ENCODE data around the gene SFT2D1. TPM values are rescaled to one million over a fixed set of nuclear protein-coding genes. Genes with fewer than 3 reads are reported as not detected.
"Not testable (repeated sequence)": the region's sequence is repeated elsewhere in the genome, so short reads cannot be mapped to it uniquely, and the experiment has no call there.

SFT2D1 gene
- total RNA-seq, 2 donors from 2014 or later = 65.0 to 73.3 TPM

GRCh38 chr6:166386111-166386510 lies 43.8 kb upstream of the SFT2D1 start:
- no peaks in the 10 kb centered on the region for H3K9me3 ChIP-seq
- TF ChIP-seq, protein P1, sequence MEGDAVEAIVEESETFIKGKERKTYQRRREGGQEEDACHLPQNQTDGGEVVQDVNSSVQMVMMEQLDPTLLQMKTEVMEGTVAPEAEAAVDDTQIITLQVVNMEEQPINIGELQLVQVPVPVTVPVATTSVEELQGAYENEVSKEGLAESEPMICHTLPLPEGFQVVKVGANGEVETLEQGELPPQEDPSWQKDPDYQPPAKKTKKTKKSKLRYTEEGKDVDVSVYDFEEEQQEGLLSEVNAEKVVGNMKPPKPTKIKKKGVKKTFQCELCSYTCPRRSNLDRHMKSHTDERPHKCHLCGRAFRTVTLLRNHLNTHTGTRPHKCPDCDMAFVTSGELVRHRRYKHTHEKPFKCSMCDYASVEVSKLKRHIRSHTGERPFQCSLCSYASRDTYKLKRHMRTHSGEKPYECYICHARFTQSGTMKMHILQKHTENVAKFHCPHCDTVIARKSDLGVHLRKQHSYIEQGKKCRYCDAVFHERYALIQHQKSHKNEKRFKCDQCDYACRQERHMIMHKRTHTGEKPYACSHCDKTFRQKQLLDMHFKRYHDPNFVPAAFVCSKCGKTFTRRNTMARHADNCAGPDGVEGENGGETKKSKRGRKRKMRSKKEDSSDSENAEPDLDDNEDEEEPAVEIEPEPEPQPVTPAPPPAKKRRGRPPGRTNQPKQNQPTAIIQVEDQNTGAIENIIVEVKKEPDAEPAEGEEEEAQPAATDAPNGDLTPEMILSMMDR (IDR thresholded peaks at IDR 0.05) = no peak
- H3K27me3 ChIP-seq = no peaks in the 10 kb centered on the region
- no peaks in the 10 kb centered on the region for H3K36me3 ChIP-seq
- peaks cover 3% of the 10 kb centered on the region for H3K4me1 ChIP-seq
- DNase-seq = no peak
- no peak overlapping the region for H3K9ac ChIP-seq (ENCODE audit: low read depth in 2 of 2, low read length in 2 of 2)
- no peak overlapping the region for H3K27ac ChIP-seq
- intact Hi-C loops (cut with DNase I) = no loop called here
- H3K4me3 ChIP-seq = no peak overlapping the region

DNA sequence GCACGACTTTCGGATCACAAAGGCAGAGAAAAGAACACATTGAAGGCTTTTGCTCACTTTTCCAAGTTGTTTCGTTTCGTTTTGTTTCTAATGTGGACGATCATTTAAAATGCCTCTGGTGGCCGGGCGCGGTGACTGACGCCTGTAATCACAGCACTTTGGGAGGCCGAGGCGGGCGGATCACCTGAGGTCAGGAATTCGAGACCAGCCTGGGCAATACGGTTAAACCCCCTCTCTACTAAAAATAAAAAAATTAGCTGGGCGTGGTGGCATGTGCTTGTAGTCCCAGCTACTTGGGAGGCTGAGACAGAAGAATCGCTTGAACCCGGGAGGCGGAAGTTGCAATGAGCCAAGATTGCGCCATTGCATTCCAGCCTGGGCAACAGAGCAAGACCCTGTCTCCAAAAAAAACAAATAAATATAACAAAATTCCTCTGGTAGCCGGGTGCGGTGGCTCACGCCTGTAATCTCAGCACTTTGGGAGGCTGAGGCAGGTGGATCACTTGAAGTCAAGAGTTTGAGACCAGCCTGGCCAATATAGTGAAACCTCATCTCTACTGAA lies 41.5 kb upstream of the SFT2D1 start:
- Histone ChIP-seq H3K27ac (peak overlapping the region; percentile 98), H3K4me3 (peak overlapping the region; percentile 95), H3K9ac (ENCODE audit: low read depth in 2 of 2, low read length in 2 of 2) (peak overlapping the region; percentile 78 to 100)
- intact Hi-C loops (cut with DNase I); H3K9me3 ChIP-seq; H3K4me1 ChIP-seq; H3K27me3 ChIP-seq; H3K36me3 ChIP-seq: not testable (repeated sequence)
- peak; percentile 50 for DNase-seq
- TF ChIP-seq, protein P1 (IDR thresholded peaks at IDR 0.05) = peak; percentile 33

GRCh38 chr6:166382933-166383801 lies 40.8 kb upstream of the SFT2D1 start, which contains the start of gene MPC1:
MPC1 (minus strand) TSS chr6:166382940; CDS start chr6:166382876, 64 bp downstream.
- Histone ChIP-seq H3K9me3 (no peaks in the 10 kb centered on the region), H3K27me3 (no peaks in the 10 kb centered on the region), H3K4me1 (peaks cover 3% of the 10 kb centered on the region), H3K4me3 (peak within 1 kb of the TSS; percentile 95), H3K36me3 (no peaks in the 10 kb centered on the region), H3K27ac (peak within 1 kb of the TSS; percentile 98), H3K9ac (ENCODE audit: low read depth in 2 of 2, low read length in 2 of 2) (peak within 1 kb of the TSS; percentile 98 to 100)
- intact Hi-C loops (cut with DNase I) = no loop called here
- DNase-seq = peak; percentile 97
- TF ChIP-seq, protein P1 (IDR thresholded peaks at IDR 0.05) = no peak

DNA sequence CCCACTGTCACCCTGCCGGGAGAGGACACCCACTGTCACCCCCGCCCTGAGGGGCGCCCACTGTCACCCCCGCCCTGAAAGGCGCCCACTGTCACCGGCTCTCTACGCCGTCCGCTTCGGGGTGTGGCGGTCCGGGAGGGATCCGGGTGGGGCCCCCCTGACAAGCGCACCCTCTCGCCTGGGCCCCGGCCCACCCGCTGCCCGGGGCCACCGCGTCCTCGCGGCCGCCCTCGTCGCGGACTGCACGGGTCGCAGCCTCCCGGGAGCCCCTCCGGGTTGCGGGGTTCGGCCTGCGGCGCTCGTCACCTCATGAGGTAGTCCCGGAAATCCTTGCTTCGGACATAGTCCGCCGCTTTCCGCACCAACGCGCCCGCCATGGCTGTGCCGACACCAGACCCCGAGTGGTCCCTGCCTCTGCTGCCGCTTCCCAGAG lies 40.2 kb upstream of the SFT2D1 start:
- peak; percentile 39 for DNase-seq
- no peaks in the 10 kb centered on the region for H3K36me3 ChIP-seq
- peaks cover 3% of the 10 kb centered on the region for H3K4me1 ChIP-seq
- peak overlapping the region; percentile 95 for H3K4me3 ChIP-seq
- peak overlapping the region; percentile 98 to 100 for H3K9ac ChIP-seq (ENCODE audit: low read depth in 2 of 2, low read length in 2 of 2)
- no peaks in the 10 kb centered on the region for H3K9me3 ChIP-seq
- TF ChIP-seq, protein P1 (IDR thresholded peaks at IDR 0.05) = no peak
- intact Hi-C loops (cut with DNase I) = no loop called here
- H3K27me3 ChIP-seq = no peaks in the 10 kb centered on the region
- H3K27ac ChIP-seq = peak overlapping the region; percentile 98

- Histone ChIP-seq H3K9me3 (no peaks in the 10 kb centered on the region), H3K27me3 (no peaks in the 10 kb centered on the region), H3K36me3 (no peaks in the 10 kb centered on the region), H3K4me1 (peaks cover 3% of the 10 kb centered on the region), H3K9ac (ENCODE audit: low read depth in 2 of 2, low read length in 2 of 2) (peak overlapping the region; percentile 98 to 100), H3K4me3 (peak overlapping the region; percentile 95), H3K27ac (peak overlapping the region; percentile 98)
- TF ChIP-seq, protein P1 (IDR thresholded peaks at IDR 0.05) = peak; percentile 91
- intact Hi-C loops (cut with DNase I) = no loop called here
- DNase-seq = peak; percentile 93
Measured at GRCh38 chr6:166381733-166382499, 39.6 kb upstream of the SFT2D1 start.

Data from colonic mucosa (tissue), 4 donors.